Activated naive CD4-positive, alpha-beta T cell treated with anti-CD3 and anti-CD28 coated beads, Interleukin-2, amount 10 ng/mL, durations not matched to agents 7 days and 5 days (primary cell): ENCODE measurements around the gene PCBP3.

Source experiments
- CTCF ChIA-PET: fragments of 350-600 bp; sonication (Branson Sonifier 250); formaldehyde crosslinking; loops from one replicate; lab custom pipeline; 2021; ENCODE audit warnings: antibody characterized with exemption; lab: Charles Lee
- DNase-seq: peaks from one replicate; pipeline ENCODE4 v3.0.0-alpha.2; 2020
- H3K27ac Mint-ChIP-seq: one replicate; pipeline ENCODE4 v1.8.0; 2021; ENCODE audit warnings: mild to moderate bottlenecking, moderate library complexity, mixed read lengths
- H3K27me3 Mint-ChIP-seq: one replicate; pipeline ENCODE4 v1.8.0; 2021; ENCODE audit warnings: mild to moderate bottlenecking, mixed read lengths
- H3K36me3 Mint-ChIP-seq: one replicate; pipeline ENCODE4 v1.8.0; 2021; ENCODE audit warnings: mixed read lengths
- H3K4me1 Mint-ChIP-seq: one replicate; pipeline ENCODE4 v1.8.0; 2021; ENCODE audit warnings: mixed read lengths
- H3K4me3 Mint-ChIP-seq: one replicate; pipeline ENCODE4 v1.8.0; 2021; ENCODE audit warnings: mild to moderate bottlenecking, moderate library complexity, mixed read lengths
- H3K9me3 Mint-ChIP-seq: one replicate; pipeline ENCODE4 v1.8.0; 2021; ENCODE audit warnings: mixed read lengths

Gene PCBP3

GRCh38 chr21:45900034-45900868, 256.7 kb downstream of the PCBP3 start:
- H3K27me3 Mint-ChIP-seq: no peaks in the 10 kb centered on the region
- H3K4me3 Mint-ChIP-seq: no peak overlapping the region
- no peaks in the 10 kb centered on the region for H3K36me3 Mint-ChIP-seq
- no peaks in the 10 kb centered on the region for H3K4me1 Mint-ChIP-seq
- CTCF ChIA-PET: no interaction called here
- H3K27ac Mint-ChIP-seq: no peak overlapping the region
- DNase-seq: no peak
- H3K9me3 Mint-ChIP-seq: no peaks in the 10 kb centered on the region

GRCh38 chr21:45901061-45901690, 257.7 kb downstream of the PCBP3 start:
- Mint-ChIP-seq H3K4me1 (no peaks in the 10 kb centered on the region), H3K27me3 (no peaks in the 10 kb centered on the region), H3K4me3 (no peak overlapping the region), H3K9me3 (no peaks in the 10 kb centered on the region), H3K36me3 (no peaks in the 10 kb centered on the region), H3K27ac (no peak overlapping the region)
- CTCF ChIA-PET: no interaction called here
- no peak for DNase-seq

- H3K36me3 Mint-ChIP-seq: no peaks in the 10 kb centered on the region
- H3K4me3 Mint-ChIP-seq: no peak overlapping the region
- no peak for DNase-seq
- no peaks in the 10 kb centered on the region for H3K27me3 Mint-ChIP-seq
- no peaks in the 10 kb centered on the region for H3K4me1 Mint-ChIP-seq
- no peak overlapping the region for H3K27ac Mint-ChIP-seq
- CTCF ChIA-PET: no interaction called here
- H3K9me3 Mint-ChIP-seq: no peaks in the 10 kb centered on the region
These were observed 258.9 kb downstream of the PCBP3 start for GRCh38 chr21:45902292-45902995.

GRCh38 chr21:45905196-45905595, 261.7 kb downstream of the PCBP3 start:
- Mint-ChIP-seq H3K9me3 (no peaks in the 10 kb centered on the region), H3K4me1 (no peaks in the 10 kb centered on the region), H3K4me3 (no peak overlapping the region), H3K27ac (peak overlapping the region; percentile 60), H3K36me3 (no peaks in the 10 kb centered on the region), H3K27me3 (no peaks in the 10 kb centered on the region)
- CTCF ChIA-PET: no interaction called here
- DNase-seq: no peak

GRCh38 chr21:45906196-45906805, 262.8 kb downstream of the PCBP3 start:
- Mint-ChIP-seq H3K27ac (no peak overlapping the region), H3K36me3 (no peaks in the 10 kb centered on the region), H3K4me3 (no peak overlapping the region), H3K9me3 (no peaks in the 10 kb centered on the region), H3K27me3 (no peaks in the 10 kb centered on the region), H3K4me1 (no peaks in the 10 kb centered on the region)
- DNase-seq: no peak
- CTCF ChIA-PET: no interaction called here

GRCh38 chr21:45906859-45907258, 263.3 kb downstream of the PCBP3 start:
- no peak for DNase-seq
- Mint-ChIP-seq H3K36me3 (no peaks in the 10 kb centered on the region), H3K9me3 (no peaks in the 10 kb centered on the region), H3K27me3 (no peaks in the 10 kb centered on the region), H3K4me3 (no peak overlapping the region), H3K27ac (no peak overlapping the region), H3K4me1 (no peaks in the 10 kb centered on the region)
- CTCF ChIA-PET: no interaction called here

GRCh38 chr21:45908536-45909237, 265.2 kb downstream of the PCBP3 start:
- Mint-ChIP-seq H3K9me3 (no peaks in the 10 kb centered on the region), H3K4me1 (no peaks in the 10 kb centered on the region), H3K27me3 (no peaks in the 10 kb centered on the region), H3K27ac (no peak overlapping the region), H3K36me3 (no peaks in the 10 kb centered on the region), H3K4me3 (no peak overlapping the region)
- CTCF ChIA-PET: no interaction called here
- no peak for DNase-seq

- no peaks in the 10 kb centered on the region for H3K36me3 Mint-ChIP-seq
- CTCF ChIA-PET: no interaction called here
- DNase-seq: no peak
- H3K27ac Mint-ChIP-seq: no peak overlapping the region
- H3K27me3 Mint-ChIP-seq: no peaks in the 10 kb centered on the region
- no peak overlapping the region for H3K4me3 Mint-ChIP-seq
- no peaks in the 10 kb centered on the region for H3K9me3 Mint-ChIP-seq
- no peaks in the 10 kb centered on the region for H3K4me1 Mint-ChIP-seq
These were observed 265.9 kb downstream of the PCBP3 start for GRCh38 chr21:45909238-45909988.

- CTCF ChIA-PET: no interaction called here
- H3K9me3 Mint-ChIP-seq: no peaks in the 10 kb centered on the region
- H3K27ac Mint-ChIP-seq: no peak overlapping the region
- H3K36me3 Mint-ChIP-seq: no peaks in the 10 kb centered on the region
- H3K4me3 Mint-ChIP-seq: no peak overlapping the region
- no peaks in the 10 kb centered on the region for H3K4me1 Mint-ChIP-seq
- no peaks in the 10 kb centered on the region for H3K27me3 Mint-ChIP-seq
- no peak for DNase-seq
These were observed 266.6 kb downstream of the PCBP3 start for GRCh38 chr21:45910155-45910547.

GRCh38 chr21:45910548-45911221, 267.2 kb downstream of the PCBP3 start:
- Mint-ChIP-seq H3K4me3 (no peak overlapping the region), H3K27ac (no peak overlapping the region), H3K4me1 (no peaks in the 10 kb centered on the region), H3K36me3 (no peaks in the 10 kb centered on the region), H3K27me3 (no peaks in the 10 kb centered on the region), H3K9me3 (no peaks in the 10 kb centered on the region)
- CTCF ChIA-PET: no interaction called here
- no peak for DNase-seq

GRCh38 chr21:45911806-45912325, 268.3 kb downstream of the PCBP3 start:
- no peak for DNase-seq
- Mint-ChIP-seq H3K9me3 (no peaks in the 10 kb centered on the region), H3K27ac (no peak overlapping the region), H3K36me3 (no peaks in the 10 kb centered on the region), H3K4me3 (no peak overlapping the region), H3K4me1 (peaks cover 6% of the 10 kb centered on the region), H3K27me3 (no peaks in the 10 kb centered on the region)
- CTCF ChIA-PET: interaction anchor here (1.3 kb wide), 1 partner anchor 11 kb away, joined by 3 read pairs; no protein-coding TSS in a partner anchor

GRCh38 chr21:45912611-45913417, 269.3 kb downstream of the PCBP3 start:
- peaks cover 6% of the 10 kb centered on the region for H3K4me1 Mint-ChIP-seq
- H3K9me3 Mint-ChIP-seq: no peaks in the 10 kb centered on the region
- no peak overlapping the region for H3K4me3 Mint-ChIP-seq
- H3K27ac Mint-ChIP-seq: no peak overlapping the region
- CTCF ChIA-PET: interaction anchor here (1.3 kb wide), 1 partner anchor 10 kb away, joined by 3 read pairs; no protein-coding TSS in a partner anchor
- no peaks in the 10 kb centered on the region for H3K36me3 Mint-ChIP-seq
- no peak for DNase-seq
- H3K27me3 Mint-ChIP-seq: no peaks in the 10 kb centered on the region
